Lower leg skin (tissue), 4 donors: ENCODE data around the gene OTUD5. TPM values are rescaled to one million over a fixed set of nuclear protein-coding genes. Genes with fewer than 3 reads are reported as not detected.
A peak's percentile ranks its signal among the peaks of the same experiment; 100 is the strongest.

Experiments
- DNase-seq, 2 donors: peaks; one replicate each; pipeline ENCODE4 v3.0.0-alpha.2; 2019; ENCODE audit warnings: low spot score in 2 of 2
- H3K4me3 ChIP-seq: fragments of 200-600 bp; sonication (generic); 2 replicates; pipeline ENCODE4 v1.5.1; 2017; ENCODE audit warnings: mild to moderate bottlenecking, low read depth; ENCODE audit not compliant: poor library complexity, severe bottlenecking
- POLR2A ChIP-seq, 2 donors: fragments of 450-650 bp; IDR thresholded peaks; one replicate each; pipeline ENCODE4 v1.6.1; 2016 to 2017; ENCODE audit warnings: antibody characterized with exemption in 2 of 2, mild to moderate bottlenecking in 1 of 2, moderate library complexity in 1 of 2
- WGBS, 2 donors: methylation state at CpG; one replicate each; pipeline ENCODE4 v1.1.5; 2018; 5-methylcytosine and 5-hydroxymethylcytosine counted together
- intact Hi-C: fragments of 100-400 bp; cut with DNase I; formaldehyde crosslinking; loops from one replicate; pipeline ENCODE4 v1.15.0; 2023; ENCODE audit warnings: low total_unique reads
- total RNA-seq, 4 donors: library from RNA; depleted of rRNA; stranded (reverse); fragments of >200 nt; gene quantifications; one replicate each; pipeline ENCODE4 v1.1.0, GENCODE V29; 2016
- TF ChIP-seq, protein P1 (sequence below), 3 donors: fragments of 450-650 bp; IDR thresholded peaks; one replicate each; pipeline ENCODE4 v1.5.1; 2016; ENCODE audit warnings: antibody characterized with exemption in 3 of 3, mild to moderate bottlenecking in 3 of 3, moderate library complexity in 2 of 3

The OTUD5 gene
- 10 to 100 TPM; 47.2 to 66.8 (median 53.6) TPM for total RNA-seq

GRCh38 chrX:48957477-48957826 is at the start of gene OTUD5:
Gene OTUD5, minus strand, starts transcription at chrX:48957607. Its CDS starts 37 bp downstream, at chrX:48957570.
- peak within 1 kb of the TSS; percentile 55 for H3K4me3 ChIP-seq
- intact Hi-C loops: no loop called here
- 64% methylated on average over 38 of the region's 53 CpGs; no CpG with 5 or more reads in 1 of the 2 donors for WGBS, 2 donors
- TF ChIP-seq, protein P1, sequence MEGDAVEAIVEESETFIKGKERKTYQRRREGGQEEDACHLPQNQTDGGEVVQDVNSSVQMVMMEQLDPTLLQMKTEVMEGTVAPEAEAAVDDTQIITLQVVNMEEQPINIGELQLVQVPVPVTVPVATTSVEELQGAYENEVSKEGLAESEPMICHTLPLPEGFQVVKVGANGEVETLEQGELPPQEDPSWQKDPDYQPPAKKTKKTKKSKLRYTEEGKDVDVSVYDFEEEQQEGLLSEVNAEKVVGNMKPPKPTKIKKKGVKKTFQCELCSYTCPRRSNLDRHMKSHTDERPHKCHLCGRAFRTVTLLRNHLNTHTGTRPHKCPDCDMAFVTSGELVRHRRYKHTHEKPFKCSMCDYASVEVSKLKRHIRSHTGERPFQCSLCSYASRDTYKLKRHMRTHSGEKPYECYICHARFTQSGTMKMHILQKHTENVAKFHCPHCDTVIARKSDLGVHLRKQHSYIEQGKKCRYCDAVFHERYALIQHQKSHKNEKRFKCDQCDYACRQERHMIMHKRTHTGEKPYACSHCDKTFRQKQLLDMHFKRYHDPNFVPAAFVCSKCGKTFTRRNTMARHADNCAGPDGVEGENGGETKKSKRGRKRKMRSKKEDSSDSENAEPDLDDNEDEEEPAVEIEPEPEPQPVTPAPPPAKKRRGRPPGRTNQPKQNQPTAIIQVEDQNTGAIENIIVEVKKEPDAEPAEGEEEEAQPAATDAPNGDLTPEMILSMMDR (IDR thresholded peaks at IDR 0.05): no peak
- TF ChIP-seq POLR2A (IDR thresholded peaks at IDR 0.05): no peak
- DNase-seq: no peak

DNA sequence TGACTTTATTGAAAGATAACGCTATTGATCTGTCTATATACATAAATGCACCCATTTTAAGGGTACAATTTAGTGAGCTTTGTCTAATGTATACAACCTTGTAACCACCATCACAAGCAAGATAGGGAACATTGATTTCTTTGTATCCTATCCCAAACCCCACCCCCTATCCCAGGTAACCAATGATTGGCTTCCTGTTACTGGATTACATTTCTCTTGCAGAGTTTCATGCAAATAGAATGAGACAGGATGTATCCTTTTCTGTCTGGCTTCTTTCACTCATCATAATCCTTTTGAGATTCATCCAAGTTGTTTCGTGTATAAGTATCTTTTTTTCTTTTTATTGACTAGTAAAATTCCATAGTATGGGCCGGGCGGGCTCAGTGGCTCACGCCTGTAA is 46.3 kb upstream of the OTUD5 start:
- intact Hi-C loops: no loop called here
- 73% methylated on average over 5 of the region's 5 CpGs for WGBS, 2 donors
- TF ChIP-seq, protein P1 (IDR thresholded peaks at IDR 0.05): no peak
- no peak for TF ChIP-seq POLR2A (IDR thresholded peaks at IDR 0.05)
- no peak overlapping the region for H3K4me3 ChIP-seq
- DNase-seq: no peak

DNA sequence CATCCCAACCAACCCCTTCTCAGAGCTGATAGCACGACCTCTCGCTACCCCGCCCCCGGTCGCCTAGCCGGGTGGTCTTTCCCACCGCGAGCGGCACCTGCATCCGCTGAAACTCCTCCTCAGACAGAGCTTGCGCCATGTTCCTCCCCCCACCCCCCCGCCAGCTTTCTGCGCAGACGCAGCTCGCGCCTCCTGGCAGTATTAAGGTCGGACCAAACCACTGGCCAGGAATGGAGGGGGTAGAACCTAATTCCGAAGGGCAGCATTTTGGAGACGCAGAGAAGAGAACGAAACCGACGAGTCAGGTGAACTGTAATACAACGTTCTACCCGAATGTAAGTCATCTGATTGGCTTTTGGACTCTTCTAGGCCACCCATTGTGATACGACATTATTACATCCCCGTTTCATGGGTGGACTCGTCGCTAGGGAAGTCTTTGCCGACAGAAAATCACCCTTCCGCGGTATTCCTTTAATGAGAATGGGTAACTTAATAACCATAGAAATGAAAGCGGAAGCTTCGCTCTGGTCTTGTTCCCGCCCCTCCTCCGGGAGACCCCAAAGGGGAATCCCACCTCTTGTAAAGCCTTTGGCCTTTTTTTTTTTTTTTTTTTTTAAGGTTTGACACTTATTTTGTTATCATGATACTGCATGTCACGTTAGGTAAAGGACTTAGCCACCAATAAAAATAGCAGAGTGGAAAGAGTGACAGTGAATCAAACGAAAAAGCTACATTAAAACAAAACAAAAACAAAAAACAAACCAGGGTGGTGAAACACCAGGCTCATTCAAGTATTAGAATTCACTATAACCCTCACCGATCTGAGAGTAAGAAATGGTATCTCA is 44.9 kb upstream of the OTUD5 start, which contains the start of gene GRIPAP1:
Gene GRIPAP1, minus strand, starts transcription at position 174 of the 845 bp plus-strand sequence. Its CDS starts 35 bp downstream, at position 139.
- intact Hi-C loops: no loop called here
- 1 to 34% methylated on average over 27 to 38 of the region's 38 CpGs for WGBS, 2 donors
- DNase-seq: peak; percentile 56 to 90
- peak within 1 kb of the TSS; percentile 52 for H3K4me3 ChIP-seq
- TF ChIP-seq, protein P1 (IDR thresholded peaks at IDR 0.05): no peak
- no peak for TF ChIP-seq POLR2A (IDR thresholded peaks at IDR 0.05)

GRCh38 chrX:49001521-49002090 is 44.2 kb upstream of the OTUD5 start:
- DNase-seq: no peak
- peak overlapping the region; percentile 52 for H3K4me3 ChIP-seq
- intact Hi-C loops: no loop called here
- TF ChIP-seq, protein P1 (IDR thresholded peaks at IDR 0.05): no peak
- WGBS, 2 donors: 3 to 36% methylated on average over 16 to 17 of the region's 17 CpGs

DNA sequence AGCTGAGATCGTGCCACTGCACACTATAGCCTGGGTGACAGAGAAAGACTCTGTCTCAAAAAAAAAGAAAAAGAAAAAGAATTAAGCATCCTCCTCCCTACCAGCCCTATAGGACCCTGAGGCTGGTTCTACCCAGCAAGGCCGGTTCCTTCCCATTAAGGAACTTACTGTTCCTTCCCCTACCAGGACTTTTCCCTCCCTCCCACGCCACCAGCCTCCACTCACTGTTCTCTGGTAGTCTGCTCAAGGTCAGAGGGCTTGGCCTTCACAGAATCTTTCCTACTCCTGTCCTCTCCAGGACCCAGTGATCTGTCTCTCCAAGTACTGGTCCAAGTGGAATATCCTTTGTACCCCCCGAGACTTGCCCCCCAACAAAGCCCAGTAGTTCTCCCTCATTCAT is 43.2 kb upstream of the OTUD5 start:
- no peak overlapping the region for H3K4me3 ChIP-seq
- 74 to 97% methylated on average over 4 of the region's 4 CpGs for WGBS, 2 donors
- intact Hi-C loops: no loop called here
- no peak for DNase-seq
- TF ChIP-seq POLR2A (IDR thresholded peaks at IDR 0.05): no peak
- TF ChIP-seq, protein P1 (IDR thresholded peaks at IDR 0.05): no peak
